HepG2 (cell line): Measurements from ENCODE around the gene JPH4. TPM values are rescaled to one million over a fixed set of nuclear protein-coding genes. Genes with fewer than 3 reads are reported as not detected.

ENCODE experiments used
- DMAP1 ChIP-seq: IDR thresholded peaks from 2 replicates; pipeline ENCODE4 v1.6.1; 2016
- DPF2 ChIP-seq: sonication (generic); formaldehyde crosslinking; IDR thresholded peaks from 2 replicates; pipeline ENCODE4 v1.4.0; 2020; ENCODE audit warnings: mild to moderate bottlenecking, low read depth, missing genetic modification reagents, borderline replicate concordance
- FOXP1 ChIP-seq, 2 experiments: fragments of 450-650 bp in 1 of 2; IDR thresholded peaks; 2 replicates each; pipeline ENCODE4 v1.6.1; 2017 to 2018; ENCODE audit warnings: antibody characterized with exemption in 1 of 2
- NCOR1 ChIP-seq: fragments of 200-600 bp; sonication (generic); IDR thresholded peaks from 2 replicates; pipeline ENCODE4 v1.7.0; 2017; ENCODE audit warnings: antibody characterized with exemption, low read length, borderline replicate concordance
- RAD51 ChIP-seq: fragments of 450-650 bp; IDR thresholded peaks from 2 replicates; pipeline ENCODE4 v1.6.1; 2016; ENCODE audit warnings: borderline replicate concordance
- RARG ChIP-seq: sonication (generic); formaldehyde crosslinking; IDR thresholded peaks from 2 replicates; pipeline ENCODE4 v1.4.0; 2020; ENCODE audit warnings: low read depth, mild to moderate bottlenecking, missing genetic modification reagents
- SMARCE1 ChIP-seq: fragments of 450-650 bp; IDR thresholded peaks from 2 replicates; pipeline ENCODE4 v1.6.1; 2017; ENCODE audit warnings: borderline replicate concordance
- WIZ ChIP-seq: sonication (generic); formaldehyde crosslinking; IDR thresholded peaks from 2 replicates; pipeline ENCODE4 v1.5.1; 2020; ENCODE audit warnings: mild to moderate bottlenecking, missing genetic modification reagents
- ZBTB1 ChIP-seq: sonication (generic); formaldehyde crosslinking; IDR thresholded peaks from 2 replicates; pipeline ENCODE4 v1.4.0; 2020; ENCODE audit warnings: missing genetic modification reagents, borderline replicate concordance
- ZBTB7B ChIP-seq: sonication (generic); formaldehyde crosslinking; IDR thresholded peaks from 2 replicates; pipeline ENCODE4 v1.4.0; 2020; ENCODE audit warnings: missing genetic modification reagents
- ZMYM4 ChIP-seq: sonication (generic); formaldehyde crosslinking; IDR thresholded peaks from 2 replicates; pipeline ENCODE4 v1.8.1; 2023; ENCODE audit warnings: mild to moderate bottlenecking, missing genetic modification reagents
- ZNF234 ChIP-seq: sonication (generic); formaldehyde crosslinking; conservative IDR thresholded peaks from 2 replicates; pipeline ENCODE4 v1.5.1; 2020; ENCODE audit warnings: mild to moderate bottlenecking, missing genetic modification reagents
- ZNF263 ChIP-seq: sonication (generic); formaldehyde crosslinking; IDR thresholded peaks from 2 replicates; pipeline ENCODE4 v1.4.0; 2020; ENCODE audit warnings: missing genetic modification reagents
- ZNF546 ChIP-seq: sonication (generic); formaldehyde crosslinking; conservative IDR thresholded peaks from 2 replicates; pipeline ENCODE4 v1.8.1; 2023; ENCODE audit warnings: mild to moderate bottlenecking, missing genetic modification reagents
- ZNF747 ChIP-seq: sonication (generic); formaldehyde crosslinking; IDR thresholded peaks from 2 replicates; pipeline ENCODE4 v1.8.1; 2023; ENCODE audit warnings: missing genetic modification reagents, mild to moderate bottlenecking, borderline replicate concordance
- ZNF768 ChIP-seq: sonication (generic); formaldehyde crosslinking; IDR thresholded peaks from 2 replicates; pipeline ENCODE4 v1.4.0; 2020; ENCODE audit warnings: missing genetic modification reagents
- ZNF777 ChIP-seq: sonication (generic); formaldehyde crosslinking; IDR thresholded peaks from 2 replicates; pipeline ENCODE4 v1.4.0; 2020; ENCODE audit warnings: missing genetic modification reagents
- ZNF788 ChIP-seq: sonication (generic); formaldehyde crosslinking; IDR thresholded peaks from 2 replicates; pipeline ENCODE4 v1.5.0; 2020; ENCODE audit warnings: mild to moderate bottlenecking, missing genetic modification reagents, borderline replicate concordance
- ZSCAN25 ChIP-seq: sonication (generic); formaldehyde crosslinking; IDR thresholded peaks from 2 replicates; pipeline ENCODE4 v1.8.0; 2022; ENCODE audit warnings: mild to moderate bottlenecking, missing genetic modification reagents
- polyA plus RNA-seq, 8 experiments: library from polyadenylated mRNA; depleted of rRNA in 3 of 8; stranded (reverse) in 7 of 8; unstranded in 1 of 8; fragments of >200 nt; fragmentation: Illumina TruSeq in 4 of 8; extraction: Trizol in 4 of 8; gene quantifications; 2 replicates each; pipeline versions ENCODE4 v1.2.1 to v1.2.3, GENCODE V29; 2011 to 2016; ENCODE audit warnings: low read depth in 4 of 8, missing spikeins in 1 of 8, mixed read lengths in 1 of 8; ENCODE audit not compliant: insufficient read depth in 1 of 8
- total RNA-seq, 5 experiments: library from RNA; depleted of rRNA; stranded (reverse); fragments of >200 nt; fragmentation: Illumina TruSeq; extraction: Trizol; gene quantifications; 2 replicates each; pipeline ENCODE4 v1.2.3, GENCODE V29; 2016; ENCODE audit warnings: low read depth in 1 of 5
- TF ChIP-seq, protein P1 (sequence below): sonication (generic); formaldehyde crosslinking; IDR thresholded peaks from 2 replicates; pipeline ENCODE4 v1.4.0; 2020; ENCODE audit warnings: missing genetic modification reagents
- TF ChIP-seq, protein P2 (sequence below): sonication (generic); formaldehyde crosslinking; IDR thresholded peaks from 2 replicates; pipeline ENCODE4 v1.5.0; 2020; ENCODE audit warnings: mild to moderate bottlenecking, missing genetic modification reagents
- TF ChIP-seq, protein P3 (sequence below): sonication (generic); formaldehyde crosslinking; IDR thresholded peaks from 2 replicates; pipeline ENCODE4 v1.4.0; 2020; ENCODE audit warnings: mild to moderate bottlenecking, missing genetic modification reagents, borderline replicate concordance

Gene JPH4
- total and polyA plus RNA-seq, 2 of the 13 experiments (the other 11 are each of a cell fraction or from before 2014, with no cell fraction given): 0.08 to 0.22 TPM

DNA sequence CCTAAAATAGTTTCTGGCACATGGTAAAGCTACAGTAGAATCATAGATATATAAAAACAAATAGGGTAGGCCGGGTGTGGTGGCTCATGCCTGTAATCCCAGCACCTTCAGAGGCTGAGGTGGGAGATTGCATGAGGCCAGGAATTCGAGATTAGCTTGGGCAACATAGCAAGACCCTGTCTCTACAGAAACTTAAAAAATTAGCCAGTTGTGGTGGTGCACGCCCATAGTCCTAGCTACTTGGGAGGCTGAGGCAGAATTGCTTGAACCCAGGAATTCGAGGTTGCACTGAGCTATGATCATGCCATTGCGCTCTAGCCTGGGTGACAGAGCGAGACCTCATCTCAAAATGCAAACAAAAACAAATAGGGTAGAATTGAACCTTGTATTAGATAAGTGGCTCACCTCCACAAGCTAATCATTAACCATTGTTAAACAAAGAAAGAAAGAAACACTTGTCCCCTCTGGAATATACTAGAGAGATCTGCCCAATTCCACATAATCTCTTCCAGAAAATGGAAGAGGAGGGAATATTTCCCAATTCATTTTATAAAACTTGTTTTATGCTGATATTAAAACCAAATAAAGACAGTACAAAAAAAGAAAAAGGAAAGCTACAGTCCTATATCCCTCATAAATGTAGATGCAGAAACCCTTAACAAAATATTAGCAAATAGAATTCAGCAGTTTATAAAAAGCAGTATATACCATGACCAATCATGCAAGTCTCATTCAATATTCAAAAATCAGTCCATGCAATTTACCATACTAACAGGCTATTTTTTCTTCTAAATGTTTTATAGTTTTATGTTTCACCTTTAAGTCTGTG lies 34.9 kb upstream of the JPH4 start (continued):
- TF ChIP-seq ZNF546 (CRISPR knock-in tag) (0 out of 2 replicates have a peak, but pooled peaks have one; percentile 39), ZNF263 (CRISPR knock-in tag) (peak; percentile 35; the same call in 1 of the 2 replicates), SMARCE1 (no peak), FOXP1 (IDR thresholded peaks at IDR 0.05) (0 out of 2 replicates have a peak, but pooled peaks have one; percentile 44), FOXP1 (CRISPR knock-in tag; IDR thresholded peaks at IDR 0.05) (peak; percentile 91), ZNF777 (CRISPR knock-in tag) (no peak), NCOR1 (peak; percentile 95; the same call in 1 of the 2 replicates), ZBTB1 (CRISPR knock-in tag) (no peak), ZNF788 (CRISPR knock-in tag) (peak; percentile 86; the same call in 1 of the 2 replicates), ZBTB7B (peak; percentile 79), ZNF747 (CRISPR knock-in tag) (0 out of 2 replicates have a peak, but pooled peaks have one; percentile 7), DMAP1 (no peak), ZSCAN25 (peak; percentile 46; the same call in 1 of the 2 replicates), ZNF768 (CRISPR knock-in tag) (0 out of 2 replicates have a peak, but pooled peaks have one; percentile 18), RARG (no peak), ZMYM4 (CRISPR knock-in tag) (peak; percentile 94), RAD51 (no peak), WIZ (CRISPR knock-in tag) (no peak; the same call in 1 of the 2 replicates), DPF2 (CRISPR knock-in tag) (peak; percentile 91), ZNF234 (CRISPR knock-in tag) (no peak)
- TF ChIP-seq, protein P1, sequence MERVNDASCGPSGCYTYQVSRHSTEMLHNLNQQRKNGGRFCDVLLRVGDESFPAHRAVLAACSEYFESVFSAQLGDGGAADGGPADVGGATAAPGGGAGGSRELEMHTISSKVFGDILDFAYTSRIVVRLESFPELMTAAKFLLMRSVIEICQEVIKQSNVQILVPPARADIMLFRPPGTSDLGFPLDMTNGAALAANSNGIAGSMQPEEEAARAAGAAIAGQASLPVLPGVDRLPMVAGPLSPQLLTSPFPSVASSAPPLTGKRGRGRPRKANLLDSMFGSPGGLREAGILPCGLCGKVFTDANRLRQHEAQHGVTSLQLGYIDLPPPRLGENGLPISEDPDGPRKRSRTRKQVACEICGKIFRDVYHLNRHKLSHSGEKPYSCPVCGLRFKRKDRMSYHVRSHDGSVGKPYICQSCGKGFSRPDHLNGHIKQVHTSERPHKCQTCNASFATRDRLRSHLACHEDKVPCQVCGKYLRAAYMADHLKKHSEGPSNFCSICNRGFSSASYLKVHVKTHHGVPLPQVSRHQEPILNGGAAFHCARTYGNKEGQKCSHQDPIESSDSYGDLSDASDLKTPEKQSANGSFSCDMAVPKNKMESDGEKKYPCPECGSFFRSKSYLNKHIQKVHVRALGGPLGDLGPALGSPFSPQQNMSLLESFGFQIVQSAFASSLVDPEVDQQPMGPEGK: peak; percentile 68
- TF ChIP-seq, protein P2, sequence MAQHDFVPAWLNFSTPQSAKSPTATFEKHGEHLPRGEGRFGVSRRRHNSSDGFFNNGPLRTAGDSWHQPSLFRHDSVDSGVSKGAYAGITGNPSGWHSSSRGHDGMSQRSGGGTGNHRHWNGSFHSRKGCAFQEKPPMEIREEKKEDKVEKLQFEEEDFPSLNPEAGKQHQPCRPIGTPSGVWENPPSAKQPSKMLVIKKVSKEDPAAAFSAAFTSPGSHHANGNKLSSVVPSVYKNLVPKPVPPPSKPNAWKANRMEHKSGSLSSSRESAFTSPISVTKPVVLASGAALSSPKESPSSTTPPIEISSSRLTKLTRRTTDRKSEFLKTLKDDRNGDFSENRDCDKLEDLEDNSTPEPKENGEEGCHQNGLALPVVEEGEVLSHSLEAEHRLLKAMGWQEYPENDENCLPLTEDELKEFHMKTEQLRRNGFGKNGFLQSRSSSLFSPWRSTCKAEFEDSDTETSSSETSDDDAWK (CRISPR knock-in tag): no peak
- TF ChIP-seq, protein P3, sequence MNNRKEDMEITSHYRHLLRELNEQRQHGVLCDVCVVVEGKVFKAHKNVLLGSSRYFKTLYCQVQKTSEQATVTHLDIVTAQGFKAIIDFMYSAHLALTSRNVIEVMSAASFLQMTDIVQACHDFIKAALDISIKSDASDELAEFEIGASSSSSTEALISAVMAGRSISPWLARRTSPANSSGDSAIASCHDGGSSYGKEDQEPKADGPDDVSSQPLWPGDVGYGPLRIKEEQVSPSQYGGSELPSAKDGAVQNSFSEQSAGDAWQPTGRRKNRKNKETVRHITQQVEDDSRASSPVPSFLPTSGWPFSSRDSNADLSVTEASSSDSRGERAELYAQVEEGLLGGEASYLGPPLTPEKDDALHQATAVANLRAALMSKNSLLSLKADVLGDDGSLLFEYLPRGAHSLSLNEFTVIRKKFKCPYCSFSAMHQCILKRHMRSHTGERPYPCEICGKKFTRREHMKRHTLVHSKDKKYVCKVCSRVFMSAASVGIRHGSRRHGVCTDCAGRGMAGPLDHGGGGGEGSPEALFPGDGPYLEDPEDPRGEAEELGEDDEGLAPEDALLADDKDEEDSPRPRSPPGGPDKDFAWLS (CRISPR knock-in tag): no peak
